RPMI8226 (cell line): Measurements from ENCODE around the gene WNK2.

Experiments used
- DNase-seq: peaks from one replicate; pipeline ENCODE4 v3.0.0-alpha.2; 2015

Gene WNK2

DNA sequence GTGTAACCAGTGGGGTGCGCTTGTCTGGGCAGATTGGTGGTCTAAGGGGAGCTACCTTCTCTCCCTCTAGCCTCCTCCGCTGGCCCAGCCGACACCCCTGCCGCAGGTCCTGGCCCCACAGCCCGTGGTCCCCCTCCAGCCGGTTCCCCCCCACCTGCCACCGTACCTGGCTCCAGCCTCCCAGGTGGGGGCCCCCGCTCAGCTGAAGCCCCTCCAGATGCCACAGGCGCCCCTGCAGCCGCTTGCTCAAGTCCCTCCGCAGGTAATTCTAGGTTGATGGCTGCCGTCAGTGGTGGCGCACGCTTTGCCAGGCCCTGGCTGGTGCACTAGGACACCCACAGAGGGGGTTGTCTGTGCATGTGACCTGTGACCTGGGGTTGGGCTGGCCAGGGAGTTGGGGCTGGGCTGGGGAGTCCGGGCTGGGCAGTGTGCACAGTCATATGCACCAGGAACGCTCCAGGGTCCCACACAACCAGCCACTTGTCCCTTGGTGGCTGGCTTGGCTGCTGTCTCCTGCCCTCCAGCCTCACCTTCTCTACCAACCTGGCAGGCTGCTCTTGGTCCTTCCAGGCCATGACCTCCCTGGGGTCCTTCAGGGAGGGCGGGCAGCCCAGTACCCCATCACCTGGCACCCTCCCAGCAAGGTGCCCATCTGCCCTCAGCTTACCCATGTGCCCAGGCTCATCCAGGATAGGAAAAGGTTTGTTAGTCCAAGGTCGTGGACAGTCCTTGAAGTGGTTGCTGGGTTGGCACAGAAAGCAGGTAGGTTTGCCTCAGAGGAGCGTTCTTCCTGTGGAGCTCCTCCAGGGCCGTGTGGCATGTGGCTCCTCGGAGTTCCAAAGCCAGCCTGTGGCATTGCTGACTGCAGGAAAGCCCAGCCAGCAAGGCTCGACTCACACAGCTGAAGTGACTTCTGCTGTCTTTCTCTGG lies 73.2 kb downstream of the WNK2 start:
- no peak for DNase-seq

DNA sequence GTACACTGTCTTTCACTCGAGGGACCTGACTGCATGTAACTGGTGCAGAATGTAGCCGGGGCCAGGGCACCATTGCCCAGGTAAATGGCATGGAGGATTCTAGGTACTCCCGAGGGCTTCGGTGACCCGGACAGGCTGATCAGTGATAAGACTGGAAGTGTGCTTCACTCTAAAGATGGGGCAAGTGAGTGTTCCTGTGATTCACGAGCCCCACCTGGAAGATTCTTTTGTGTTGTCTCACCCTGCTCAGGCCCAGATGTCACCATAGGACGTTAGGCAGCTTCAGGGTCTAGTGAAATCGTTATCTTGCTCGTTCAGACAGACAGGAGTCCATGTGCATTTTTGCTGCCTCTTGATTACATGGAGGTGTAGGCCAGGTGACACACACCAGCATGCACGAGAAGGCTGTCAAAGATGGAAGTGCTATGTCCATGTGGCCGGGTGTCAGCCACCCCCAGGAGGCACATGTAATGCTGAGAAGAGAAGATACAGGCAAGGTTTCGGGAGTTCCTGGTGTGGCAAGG lies 73.9 kb downstream of the WNK2 start:
- no peak for DNase-seq

DNA sequence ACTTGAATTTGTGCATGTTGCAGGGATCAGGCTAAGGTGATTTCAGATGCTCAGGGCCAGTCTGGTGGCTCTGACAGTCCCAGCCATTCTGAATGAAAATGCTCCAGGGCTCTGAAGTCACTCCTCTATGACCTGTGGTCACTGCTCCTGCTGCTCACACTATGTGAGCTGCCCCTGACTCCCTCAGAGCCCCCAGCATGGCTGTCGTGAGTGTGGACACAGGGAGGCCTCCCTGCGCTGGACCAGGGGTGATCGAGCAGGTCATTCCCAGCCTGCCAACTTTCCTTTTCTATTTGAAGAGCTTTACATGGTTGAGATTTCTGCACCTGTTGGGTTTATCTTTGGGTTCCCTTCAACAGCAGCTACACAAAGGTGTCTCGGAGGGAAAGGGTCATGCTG lies 74.5 kb downstream of the WNK2 start:
- DNase-seq: no peak

DNA sequence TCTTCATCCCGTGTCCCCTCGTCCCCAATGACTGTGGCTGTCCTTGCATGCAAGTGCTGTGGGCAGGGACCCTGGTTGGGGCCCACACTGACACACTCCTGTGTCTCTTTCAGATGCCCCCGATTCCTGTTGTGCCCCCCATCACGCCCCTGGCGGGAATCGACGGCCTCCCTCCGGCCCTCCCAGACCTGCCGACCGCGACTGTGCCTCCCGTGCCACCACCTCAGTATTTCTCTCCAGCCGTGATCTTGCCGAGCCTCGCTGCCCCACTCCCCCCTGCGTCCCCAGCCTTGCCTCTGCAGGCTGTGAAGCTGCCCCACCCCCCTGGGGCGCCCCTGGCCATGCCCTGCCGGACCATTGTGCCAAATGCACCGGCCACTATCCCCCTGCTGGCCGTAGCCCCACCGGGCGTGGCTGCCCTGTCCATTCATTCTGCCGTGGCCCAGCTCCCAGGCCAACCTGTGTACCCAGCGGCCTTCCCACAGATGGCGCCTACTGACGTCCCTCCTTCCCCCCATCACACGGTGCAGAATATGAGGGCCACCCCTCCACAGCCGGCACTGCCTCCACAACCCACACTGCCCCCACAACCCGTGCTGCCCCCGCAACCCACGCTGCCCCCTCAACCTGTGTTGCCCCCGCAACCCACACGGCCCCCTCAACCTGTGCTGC lies 75.0 kb downstream of the WNK2 start:
- DNase-seq: no peak

DNA sequence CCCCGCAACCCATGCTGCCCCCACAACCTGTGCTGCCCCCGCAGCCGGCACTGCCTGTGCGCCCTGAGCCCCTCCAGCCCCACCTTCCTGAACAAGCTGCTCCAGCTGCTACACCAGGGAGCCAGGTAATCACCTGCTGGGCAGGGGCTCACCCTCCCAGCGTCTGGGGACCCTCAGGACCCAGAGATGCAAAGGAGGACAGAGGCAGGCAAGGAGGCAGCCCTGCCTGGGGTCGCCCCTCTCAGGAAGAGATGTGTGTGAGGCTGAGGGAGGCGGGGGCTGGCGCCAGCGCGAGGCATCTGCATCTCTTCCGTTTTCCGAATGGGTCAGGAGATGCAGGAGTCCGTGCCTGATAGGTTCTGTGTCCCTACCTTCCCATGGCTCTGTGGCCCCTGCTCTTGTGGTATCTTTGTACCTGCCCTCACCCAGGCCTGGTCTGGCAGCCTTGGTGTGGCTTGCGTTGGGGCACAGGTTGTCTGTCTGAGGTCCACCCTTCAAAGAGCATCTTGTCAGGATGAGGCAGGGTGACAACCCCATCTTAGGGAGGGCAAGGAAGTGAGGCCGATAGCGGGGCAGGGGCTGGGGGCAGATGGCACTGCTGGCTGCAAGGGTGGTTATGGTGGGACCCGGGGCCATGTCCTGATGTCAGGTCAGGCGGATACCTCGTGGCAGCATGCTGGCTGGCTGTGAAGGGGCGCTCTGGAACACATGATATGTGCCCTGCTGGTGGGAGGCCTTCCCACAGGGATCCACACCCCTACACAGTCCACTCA lies 75.7 kb downstream of the WNK2 start:
- DNase-seq: no peak

DNA sequence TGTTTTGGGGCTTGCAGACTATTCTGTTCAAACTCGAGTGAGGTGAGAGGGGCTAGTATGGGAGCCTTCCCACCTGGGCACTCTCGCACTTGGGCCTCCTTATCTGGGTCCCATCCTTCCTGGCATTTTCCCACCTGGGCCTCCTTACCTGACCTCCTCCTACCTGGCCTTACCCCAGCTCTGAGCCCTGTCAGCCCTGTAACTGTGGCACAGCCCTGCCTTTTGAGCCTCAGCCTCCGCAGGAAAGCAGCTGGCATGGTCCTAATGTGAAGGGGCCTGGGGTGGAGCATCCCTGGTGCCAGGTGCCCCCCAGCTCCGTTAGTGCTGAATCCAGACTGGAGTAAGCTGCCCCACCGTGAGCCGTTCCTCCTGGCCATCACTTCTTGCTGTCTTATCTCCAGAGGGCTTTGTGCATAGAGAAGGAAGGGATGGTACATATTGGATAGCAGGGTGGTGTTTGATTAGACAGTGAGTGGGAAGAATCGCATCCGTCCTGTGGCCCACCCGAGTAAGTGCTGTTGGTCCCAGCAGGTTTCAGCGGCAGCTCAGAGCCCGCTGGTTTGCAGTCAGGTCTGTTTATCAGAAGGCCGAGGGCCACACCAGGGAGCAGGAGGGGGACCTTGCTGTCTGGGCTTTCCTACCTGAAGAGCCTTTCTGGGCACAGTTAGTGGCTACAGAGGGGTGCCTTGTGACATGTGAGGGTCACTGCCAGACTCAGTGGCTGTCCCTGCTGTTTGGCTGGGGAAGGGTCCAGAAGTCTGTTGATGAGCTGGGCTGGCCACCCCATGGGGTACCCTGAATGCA lies 76.5 kb downstream of the WNK2 start:
- no peak for DNase-seq

DNA sequence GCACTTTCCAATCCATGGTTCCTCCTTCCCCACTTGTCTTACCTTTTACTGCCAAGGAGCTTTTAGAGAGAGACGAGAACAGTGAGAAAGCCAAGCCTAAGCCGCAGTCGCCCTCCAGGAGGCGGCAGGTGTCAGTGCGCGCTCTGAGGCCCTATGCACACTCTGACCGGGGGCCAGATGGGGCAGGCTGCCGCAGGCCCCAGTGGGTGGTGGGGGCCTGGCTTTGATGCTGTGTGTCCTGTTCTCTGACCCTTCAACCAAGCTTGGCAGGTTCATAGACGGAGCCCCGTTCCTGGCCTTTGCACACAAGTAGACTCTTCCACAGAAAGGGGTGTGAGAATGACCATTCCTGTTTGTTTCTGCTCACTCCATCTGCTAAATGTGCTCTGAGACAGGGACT lies 77.3 kb downstream of the WNK2 start:
- DNase-seq: no peak

DNA sequence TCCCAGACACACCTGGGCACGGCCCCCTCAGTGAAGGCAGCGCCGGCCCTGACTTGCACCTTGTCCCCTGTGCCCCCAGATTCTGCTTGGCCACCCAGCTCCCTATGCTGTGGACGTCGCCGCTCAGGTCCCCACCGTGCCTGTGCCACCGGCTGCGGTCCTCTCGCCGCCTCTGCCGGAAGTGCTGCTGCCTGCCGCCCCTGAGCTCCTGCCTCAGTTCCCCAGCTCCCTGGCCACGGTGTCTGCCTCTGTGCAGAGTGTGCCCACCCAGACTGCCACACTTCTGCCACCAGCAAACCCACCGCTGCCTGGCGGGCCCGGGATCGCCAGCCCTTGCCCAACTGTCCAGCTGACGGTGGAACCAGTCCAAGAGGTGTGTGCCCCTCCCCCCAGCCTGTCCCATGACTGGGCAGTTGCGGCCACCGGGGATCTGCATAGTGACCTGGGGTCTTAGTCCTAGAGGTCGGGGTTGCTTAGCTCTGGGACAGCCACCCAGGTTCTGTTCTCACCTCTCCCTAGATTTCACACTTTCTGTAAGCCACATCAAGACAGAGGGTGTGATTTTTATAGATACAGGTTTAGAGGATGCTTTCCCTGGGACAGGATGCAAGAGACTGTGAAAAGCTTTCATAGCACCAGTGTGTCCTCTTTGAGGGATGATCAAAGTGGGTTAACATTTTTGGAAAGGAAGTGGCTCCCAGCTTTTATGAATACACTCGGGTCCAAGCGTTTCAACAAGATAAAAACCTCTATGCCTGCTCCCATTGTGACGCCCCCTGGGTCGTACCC lies 78.0 kb downstream of the WNK2 start:
- no peak for DNase-seq

DNA sequence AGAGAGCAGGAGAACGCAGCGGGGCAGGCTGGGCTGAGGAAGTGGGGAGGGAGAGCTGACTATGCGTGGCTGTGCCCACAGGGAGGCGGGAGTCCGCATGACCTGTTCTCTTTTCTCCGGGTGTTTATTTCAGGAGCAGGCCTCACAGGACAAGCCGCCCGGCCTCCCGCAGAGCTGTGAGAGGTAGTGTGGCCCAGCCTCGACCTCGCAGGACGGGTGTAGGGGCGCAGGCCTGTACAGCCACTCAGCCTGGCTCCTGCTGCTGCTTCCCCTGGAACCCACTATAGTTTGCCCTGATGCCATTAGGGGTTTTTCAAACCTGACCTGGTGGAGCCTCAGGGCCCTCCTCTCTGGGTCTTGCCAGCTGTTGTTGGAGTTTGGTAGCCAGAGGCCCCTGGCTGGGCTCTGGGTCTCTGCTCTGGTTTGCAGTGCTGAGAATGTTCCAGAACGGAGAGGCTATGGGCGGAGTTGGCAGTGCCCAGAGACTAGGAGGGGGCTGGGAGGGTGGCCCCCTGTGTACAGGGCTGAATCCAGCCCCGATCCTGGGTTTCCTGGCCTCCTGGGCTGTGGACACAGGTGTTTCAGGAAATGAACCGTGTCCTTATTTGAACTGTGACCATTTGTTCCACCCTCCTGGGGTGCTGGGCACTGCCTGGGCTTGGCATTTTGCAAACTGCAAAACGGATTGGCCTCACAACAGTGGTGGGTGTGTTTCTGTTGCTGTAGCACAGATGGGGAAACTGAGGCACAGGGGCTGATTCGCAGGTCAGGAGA lies 78.8 kb downstream of the WNK2 start:
- DNase-seq: no peak

DNA sequence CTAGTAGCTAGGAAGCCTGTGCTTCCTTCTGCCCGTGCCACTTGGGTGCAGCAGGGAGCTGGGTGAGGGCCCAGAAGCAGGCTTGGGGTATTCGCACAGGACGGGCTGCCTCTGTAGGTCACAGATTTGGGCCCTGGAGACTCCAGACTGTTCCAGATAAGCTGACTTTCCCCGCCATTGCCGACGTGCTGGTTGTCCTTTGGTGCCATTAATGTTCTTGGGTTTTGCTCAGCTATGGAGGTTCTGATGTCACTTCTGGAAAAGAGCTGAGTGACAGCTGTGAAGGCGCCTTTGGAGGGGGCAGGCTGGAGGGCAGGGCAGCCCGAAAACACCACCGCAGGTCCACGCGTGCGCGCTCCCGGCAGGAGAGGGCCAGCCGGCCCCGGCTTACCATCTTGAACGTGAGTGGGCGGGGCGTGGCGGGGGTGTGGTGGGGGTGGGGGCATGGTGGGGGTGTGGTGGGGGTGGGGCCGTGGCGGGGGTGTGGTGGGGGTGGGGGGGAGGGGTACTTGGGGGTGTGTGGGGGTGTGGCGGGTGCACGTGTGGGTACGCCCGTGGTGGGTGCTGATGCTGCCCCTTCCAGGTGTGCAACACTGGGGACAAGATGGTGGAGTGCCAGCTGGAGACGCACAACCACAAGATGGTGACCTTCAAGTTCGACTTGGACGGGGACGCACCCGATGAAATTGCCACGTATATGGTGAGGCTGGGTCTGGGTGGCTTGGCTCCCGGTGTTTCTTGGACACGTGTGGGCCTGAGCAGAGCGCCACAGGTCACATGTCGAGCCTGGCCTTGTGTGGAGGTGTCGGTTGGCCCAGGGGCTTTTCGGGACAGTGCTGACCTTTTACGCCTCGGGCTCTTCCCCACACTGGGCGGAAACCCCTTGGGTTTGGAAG lies 79.6 kb downstream of the WNK2 start:
- no peak for DNase-seq

DNA sequence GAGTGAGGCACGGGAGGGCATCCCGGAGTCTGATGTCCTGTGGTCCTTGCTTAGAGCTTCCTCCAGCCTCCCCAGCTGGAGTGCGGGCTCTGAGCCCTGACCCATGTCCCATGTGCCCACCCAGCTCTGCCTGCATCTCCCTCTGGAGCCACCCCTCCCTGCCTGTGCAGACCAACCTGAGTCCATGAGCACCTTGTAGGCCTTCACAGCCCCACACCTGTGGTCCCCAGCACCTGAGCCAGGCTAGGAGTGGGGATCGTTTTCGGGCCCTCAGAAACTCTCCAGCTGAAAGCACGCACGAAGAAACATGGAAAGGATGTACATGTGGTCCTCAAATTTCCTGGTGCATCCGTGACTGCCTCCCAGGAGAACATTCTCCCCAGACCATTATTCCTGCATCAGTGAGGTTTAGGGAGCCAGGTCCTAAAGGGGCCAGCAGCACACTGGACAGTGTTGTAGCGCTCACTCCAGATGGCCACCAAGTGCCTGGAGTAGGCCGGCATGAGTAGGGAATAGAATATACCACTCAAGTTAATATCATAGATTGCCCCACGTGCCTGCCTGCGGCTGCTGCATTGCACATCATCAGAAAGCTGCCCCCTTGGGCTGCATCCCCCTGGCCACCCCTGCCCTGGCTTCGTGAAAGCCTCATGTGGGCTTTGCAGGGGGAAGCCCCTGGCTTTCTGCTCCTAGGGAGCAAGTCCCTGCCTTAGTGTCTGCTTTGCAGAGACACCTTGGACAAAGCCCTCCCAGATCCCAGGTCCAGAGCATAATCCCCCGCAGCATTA lies 80.6 kb downstream of the WNK2 start:
- no peak for DNase-seq

DNA sequence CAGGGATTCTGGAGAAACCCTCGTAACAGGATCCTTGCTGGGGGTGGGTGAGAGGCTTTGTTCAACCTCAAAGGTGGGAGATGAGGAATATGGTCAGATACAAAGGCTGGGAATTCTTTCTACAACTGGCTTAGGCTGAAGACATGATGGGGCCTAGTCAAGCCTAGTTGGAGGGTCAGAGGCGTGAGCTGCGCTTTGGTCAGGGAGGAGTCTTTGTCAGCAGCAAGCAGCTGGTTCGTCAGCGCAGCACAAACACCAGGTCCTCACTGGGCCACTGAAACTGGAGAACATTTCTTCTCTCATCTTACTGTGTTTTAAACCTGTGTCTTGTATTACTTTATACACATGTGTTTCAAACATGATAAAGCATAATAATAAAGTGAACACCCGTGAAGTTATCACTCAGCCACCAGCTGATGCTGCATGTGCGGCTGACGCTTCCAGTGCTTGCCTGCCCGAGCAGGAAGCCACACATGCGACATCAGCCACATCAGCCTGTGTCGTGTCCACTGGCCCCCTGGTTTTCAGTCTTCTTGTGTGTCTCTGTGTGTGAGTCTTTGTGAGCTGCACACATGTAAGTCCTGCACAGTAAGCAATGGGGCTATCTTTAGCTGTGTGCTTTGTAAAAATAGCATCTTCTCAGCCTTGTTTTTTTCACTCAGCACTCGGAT lies 81.5 kb downstream of the WNK2 start:
- DNase-seq: peak; percentile 39

DNA sequence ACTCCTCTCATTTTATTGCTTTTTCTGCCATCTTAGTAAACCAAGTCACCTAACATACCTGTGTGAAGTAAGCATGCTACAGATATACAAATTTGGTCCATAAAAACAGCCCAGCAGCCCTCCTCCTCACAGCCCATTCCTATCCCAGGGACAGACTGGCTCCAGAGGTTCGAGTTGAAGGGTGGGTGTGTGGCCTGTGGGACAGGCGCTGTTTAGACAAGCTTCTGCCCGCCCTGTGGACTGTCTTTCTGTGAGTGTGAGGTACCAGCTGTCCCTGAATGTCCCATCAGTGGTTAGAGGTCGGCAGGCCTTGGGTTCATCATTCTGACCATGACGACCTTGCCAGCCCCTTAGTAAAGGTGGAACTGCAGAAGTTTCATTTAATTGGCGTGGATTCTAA lies 82.0 kb downstream of the WNK2 start:
- no peak for DNase-seq

DNA sequence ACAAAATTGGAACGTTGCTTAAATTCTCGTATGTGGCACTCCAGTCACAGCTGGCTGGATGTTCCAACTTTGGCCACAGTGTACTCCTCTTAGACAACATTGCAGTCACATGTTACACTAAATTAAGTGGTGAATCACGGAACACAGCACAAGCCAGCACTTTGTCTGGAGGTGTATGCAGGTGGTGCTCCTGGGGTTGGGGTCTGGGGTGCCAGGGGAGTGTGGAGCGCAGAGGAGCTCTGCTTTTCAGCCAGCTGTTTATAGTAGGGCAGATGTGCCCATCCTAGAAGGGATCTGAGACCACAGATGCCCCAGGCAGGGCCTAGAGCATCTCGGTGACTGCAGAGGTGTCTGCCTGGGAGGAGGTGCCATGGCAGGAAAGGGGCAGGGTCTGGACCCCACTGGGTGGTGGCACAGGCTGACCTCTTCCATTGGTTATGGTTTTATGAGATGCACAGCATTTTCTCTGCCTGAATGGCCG lies 82.6 kb downstream of the WNK2 start:
- DNase-seq: peak; percentile 76

DNA sequence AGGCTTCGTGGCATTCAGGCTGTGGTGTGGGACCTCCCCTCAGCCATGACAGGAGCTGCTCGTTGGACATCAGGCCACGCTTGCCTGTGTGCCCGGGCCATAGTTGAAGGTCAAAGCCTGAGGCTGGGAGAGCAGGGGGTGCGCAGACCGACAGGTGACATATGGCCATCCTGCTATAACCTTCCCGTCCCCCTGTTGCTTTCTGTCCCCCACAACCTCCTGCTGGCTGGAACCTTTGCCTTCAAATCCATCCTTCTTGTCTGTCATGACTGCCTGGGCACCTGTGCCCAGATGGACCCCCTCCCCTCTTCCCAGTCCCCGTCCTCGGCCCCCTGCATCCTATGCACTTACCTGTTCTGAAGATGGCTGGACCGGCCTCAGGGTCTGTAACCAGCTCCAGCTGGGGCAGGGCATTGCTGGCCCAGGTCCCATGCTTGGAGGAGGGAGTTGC lies 83.2 kb downstream of the WNK2 start:
- DNase-seq: no peak

DNA sequence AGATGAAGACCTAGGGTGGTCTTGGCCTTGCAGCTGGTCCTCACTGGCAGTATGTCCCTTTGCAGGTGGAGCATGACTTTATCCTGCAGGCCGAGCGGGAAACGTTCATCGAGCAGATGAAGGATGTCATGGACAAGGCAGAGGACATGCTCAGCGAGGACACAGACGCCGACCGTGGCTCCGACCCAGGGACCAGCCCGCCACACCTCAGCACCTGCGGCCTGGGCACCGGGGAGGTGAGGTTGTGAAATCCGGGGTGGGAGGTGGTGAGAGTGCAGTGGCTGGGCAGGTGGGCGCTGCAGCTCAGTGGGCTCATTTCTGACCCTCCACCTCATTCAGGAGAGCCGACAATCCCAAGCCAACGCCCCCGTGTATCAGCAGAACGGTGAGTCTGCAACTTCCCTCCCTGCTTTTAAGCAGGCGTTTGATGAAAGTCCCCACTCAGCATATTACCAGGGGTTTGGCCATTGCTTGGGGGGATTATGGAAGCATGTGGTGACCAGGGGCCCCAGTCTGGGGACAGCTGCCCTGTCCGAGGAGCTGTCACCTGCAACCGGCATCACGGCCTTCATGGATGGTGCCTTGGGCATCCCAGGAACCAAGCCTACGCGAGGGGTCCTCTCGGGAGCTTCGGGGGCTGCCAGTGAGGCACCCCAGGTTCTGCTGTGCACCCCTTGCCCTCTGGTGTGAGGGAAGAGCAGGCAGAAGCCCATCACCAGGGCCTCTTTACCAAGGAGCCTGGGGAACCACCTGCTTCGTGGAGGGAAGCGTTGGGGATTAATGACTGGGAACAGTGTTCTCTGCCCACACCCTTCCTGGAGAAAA lies 84.0 kb downstream of the WNK2 start:
- peak; percentile 43 for DNase-seq
